NB4 (cell line): Measurements from ENCODE around the gene MAP3K20.
"Not testable (repeated sequence)": the region's sequence is repeated elsewhere in the genome, so short reads cannot be mapped to it uniquely, and the experiment has no call there.

Experiments
- DNase-seq: peaks from one replicate; pipeline ENCODE4 v3.0.0; 2010; ENCODE audit warnings: low read depth
- H3K4me3 ChIP-seq: one replicate; pipeline ENCODE4 v1.5.1; 2011; ENCODE audit warnings: mild to moderate bottlenecking, low read depth, low read length, moderate library complexity
- MYC ChIP-seq: IDR thresholded peaks from 2 replicates; pipeline ENCODE4 v1.6.1; 2011; ENCODE audit warnings: low read depth, low read length
- POLR2A ChIP-seq: IDR thresholded peaks from 2 replicates; pipeline ENCODE4 v1.6.1; 2011; ENCODE audit warnings: mild to moderate bottlenecking; ENCODE audit not compliant: insufficient read length; ENCODE audit errors: extremely low read depth
- TF ChIP-seq, protein P1 (sequence below): IDR thresholded peaks from 2 replicates; pipeline ENCODE4 v1.6.1; 2011; ENCODE audit warnings: low read depth, low read length
- TF ChIP-seq, protein P2 (sequence below): IDR thresholded peaks from one replicate; pipeline ENCODE4 v1.5.1; 2012; ENCODE audit warnings: low read depth, low read length

Gene MAP3K20

DNA sequence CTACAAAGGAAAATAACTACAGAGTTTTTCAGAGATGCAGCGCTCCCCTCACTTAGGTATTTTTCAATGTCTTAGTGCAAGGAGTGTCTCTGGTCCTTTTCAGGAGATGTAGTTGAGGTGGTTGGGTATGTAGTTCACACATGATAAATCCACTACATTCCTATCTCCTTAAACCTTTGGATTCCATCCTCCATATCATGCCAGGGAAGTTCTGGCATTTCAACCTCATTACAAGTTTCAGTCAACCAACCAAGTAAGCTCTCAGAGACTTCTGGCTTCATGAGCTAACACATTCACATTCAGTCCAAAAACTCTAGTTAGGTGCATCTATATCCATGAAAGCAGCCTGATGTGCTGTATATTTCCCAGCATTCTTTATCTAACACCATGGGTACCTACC lies 47.3 kb downstream of the MAP3K20 start:
- no peak for DNase-seq
- H3K4me3 ChIP-seq, result no peak overlapping the region
- TF ChIP-seq MYC (no peak), POLR2A (no peak)
- TF ChIP-seq, protein P1, sequence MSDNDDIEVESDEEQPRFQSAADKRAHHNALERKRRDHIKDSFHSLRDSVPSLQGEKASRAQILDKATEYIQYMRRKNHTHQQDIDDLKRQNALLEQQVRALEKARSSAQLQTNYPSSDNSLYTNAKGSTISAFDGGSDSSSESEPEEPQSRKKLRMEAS, result no peak
- TF ChIP-seq, protein P2, sequence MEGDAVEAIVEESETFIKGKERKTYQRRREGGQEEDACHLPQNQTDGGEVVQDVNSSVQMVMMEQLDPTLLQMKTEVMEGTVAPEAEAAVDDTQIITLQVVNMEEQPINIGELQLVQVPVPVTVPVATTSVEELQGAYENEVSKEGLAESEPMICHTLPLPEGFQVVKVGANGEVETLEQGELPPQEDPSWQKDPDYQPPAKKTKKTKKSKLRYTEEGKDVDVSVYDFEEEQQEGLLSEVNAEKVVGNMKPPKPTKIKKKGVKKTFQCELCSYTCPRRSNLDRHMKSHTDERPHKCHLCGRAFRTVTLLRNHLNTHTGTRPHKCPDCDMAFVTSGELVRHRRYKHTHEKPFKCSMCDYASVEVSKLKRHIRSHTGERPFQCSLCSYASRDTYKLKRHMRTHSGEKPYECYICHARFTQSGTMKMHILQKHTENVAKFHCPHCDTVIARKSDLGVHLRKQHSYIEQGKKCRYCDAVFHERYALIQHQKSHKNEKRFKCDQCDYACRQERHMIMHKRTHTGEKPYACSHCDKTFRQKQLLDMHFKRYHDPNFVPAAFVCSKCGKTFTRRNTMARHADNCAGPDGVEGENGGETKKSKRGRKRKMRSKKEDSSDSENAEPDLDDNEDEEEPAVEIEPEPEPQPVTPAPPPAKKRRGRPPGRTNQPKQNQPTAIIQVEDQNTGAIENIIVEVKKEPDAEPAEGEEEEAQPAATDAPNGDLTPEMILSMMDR, result no peak

DNA sequence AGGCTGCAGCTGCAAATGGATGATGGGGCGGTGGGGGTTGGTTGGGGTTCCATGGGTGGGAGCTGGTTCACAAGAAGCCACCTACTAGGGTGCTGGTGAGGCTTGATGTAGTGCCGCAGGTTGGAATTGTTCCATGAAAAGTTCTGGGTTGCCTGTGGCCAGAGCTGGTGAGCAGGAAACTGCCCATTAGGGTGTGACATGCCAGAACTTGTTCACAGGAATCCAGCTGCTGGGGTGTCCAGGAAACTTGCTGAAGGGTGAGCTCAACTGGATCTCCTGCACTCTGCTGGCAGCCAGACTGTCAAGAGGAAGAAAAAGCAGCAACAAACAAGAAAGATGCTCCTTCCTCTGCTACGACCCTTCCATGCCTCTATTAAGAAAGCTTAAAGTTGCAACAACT lies 48.8 kb downstream of the MAP3K20 start:
- no peak overlapping the region for H3K4me3 ChIP-seq
- TF ChIP-seq, protein P2, result no peak
- TF ChIP-seq, protein P1, result no peak
- no peak for DNase-seq

DNA sequence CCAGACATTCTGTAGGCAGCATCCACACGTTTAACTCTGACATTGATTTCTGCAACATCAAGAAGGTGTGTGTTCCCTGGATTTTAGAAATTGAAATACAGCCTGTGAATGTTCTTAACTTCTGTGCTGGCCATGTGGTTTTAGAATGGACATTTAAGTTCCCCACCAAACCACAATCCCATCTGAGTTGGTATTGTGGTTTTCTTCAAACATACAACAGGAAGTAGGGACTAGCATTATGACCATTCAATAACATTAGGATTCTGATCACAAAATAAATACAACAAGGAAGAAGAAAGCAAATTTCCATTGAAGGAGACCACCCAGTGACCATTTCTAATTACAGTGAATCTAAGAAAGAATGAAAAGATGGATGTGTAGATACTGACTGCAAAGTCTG lies 51.2 kb downstream of the MAP3K20 start:
- TF ChIP-seq, protein P1, result peak; percentile 83
- TF ChIP-seq, protein P2, result no peak
- TF ChIP-seq MYC, result peak; percentile 29; the same call in 1 of the 2 replicates
- no peak overlapping the region for H3K4me3 ChIP-seq
- DNase-seq, result peak; percentile 85

DNA sequence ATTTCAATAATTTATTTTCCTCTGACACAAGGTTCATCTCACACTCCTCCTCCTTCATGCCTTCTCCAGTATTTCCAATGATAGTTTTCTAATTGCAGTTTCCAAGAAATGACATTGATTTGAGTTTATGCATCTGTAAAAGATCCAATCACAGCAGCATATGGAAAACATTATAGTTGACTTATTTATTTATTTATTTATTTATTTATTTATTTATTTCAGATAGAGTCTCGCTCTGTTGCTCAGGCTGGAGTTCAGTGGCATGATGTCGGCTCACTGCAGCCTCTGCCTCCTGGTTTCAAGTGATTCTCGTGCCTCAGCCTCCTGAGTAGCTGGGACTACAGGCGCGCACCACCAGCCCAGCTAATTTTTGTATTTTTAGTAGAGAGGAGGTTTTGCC lies 52.5 kb downstream of the MAP3K20 start:
- not testable (repeated sequence) for DNase-seq, H3K4me3 ChIP-seq

DNA sequence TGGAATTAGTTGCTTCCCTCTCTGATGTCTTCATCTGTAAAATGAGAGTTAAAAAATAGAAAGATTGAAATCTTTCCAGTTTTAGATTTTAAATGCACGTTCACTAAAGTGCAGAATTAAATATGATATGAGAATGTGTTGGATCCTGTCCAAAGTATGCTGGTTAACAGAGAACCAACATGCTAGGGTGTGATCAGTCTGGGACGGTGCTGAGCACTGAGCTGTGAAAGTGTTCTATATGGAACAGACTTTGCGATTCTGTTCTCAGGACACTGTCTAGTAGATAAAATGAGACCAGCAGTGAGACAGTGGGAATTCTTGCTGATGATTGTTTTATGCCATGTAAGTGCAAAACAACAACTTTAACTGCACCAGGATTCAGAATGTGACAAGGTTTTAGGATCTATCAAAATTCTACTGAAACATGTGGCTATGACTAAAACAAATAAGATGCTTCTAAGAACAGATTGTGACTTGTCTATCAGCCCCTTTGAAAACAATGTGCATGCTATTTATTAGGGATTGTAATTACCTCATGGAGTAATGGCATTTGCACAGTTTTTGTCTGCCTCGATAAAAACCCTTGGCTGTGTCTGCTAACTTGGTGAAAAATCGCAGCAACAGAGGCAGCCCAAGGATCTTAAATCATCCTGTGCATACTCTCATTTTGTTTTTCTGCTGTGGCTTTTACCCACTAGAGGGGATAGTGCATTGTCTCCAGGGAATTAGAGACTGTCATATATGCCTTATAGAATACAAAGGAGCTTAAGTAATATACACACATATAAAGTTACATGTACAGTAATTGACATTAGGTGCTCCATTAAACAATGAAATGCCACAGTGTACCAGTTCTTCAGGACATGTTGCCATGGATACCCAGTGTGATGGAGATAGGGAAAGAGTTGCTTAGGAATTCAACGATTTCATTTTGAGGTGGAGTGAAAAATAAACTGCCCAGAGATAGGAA lies 55.1 kb downstream of the MAP3K20 start:
- no peak for DNase-seq
- TF ChIP-seq, protein P1, result no peak
- TF ChIP-seq, protein P2, result no peak
- TF ChIP-seq POLR2A, result no peak
- no peak for TF ChIP-seq MYC
- H3K4me3 ChIP-seq, result no peak overlapping the region

DNA sequence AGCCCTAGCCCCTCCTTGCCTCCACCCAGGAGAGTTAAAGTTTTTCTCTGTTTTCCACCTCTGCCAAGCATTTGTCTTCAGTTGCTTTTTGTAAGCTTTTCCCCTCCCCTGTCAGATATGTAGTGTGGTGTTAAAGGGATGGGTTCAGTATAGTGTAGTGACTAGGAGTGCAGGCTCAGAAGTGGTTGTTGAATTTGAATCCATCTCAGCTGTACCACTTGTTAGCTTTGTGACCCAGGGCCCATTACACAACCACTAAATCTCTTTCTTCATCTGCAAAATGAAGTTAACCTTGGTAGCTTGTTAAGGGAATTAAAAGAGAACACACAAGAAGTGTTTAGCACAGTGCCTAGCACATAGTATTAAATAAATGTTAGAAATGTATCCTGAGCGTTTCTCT lies 56.9 kb downstream of the MAP3K20 start:
- no peak for DNase-seq
- TF ChIP-seq MYC (no peak), POLR2A (no peak)
- TF ChIP-seq, protein P1, result no peak
- TF ChIP-seq, protein P2, result no peak

More for the DNA sequence above, 56.9 kb downstream of the MAP3K20 start:
- H3K4me3 ChIP-seq, result no peak overlapping the region
